HEK293T (cell line): Measurements from ENCODE around the gene ADAM23.
A peak's percentile ranks its signal among the peaks of the same experiment; 100 is the strongest.
"Not testable (repeated sequence)": the region's sequence is repeated elsewhere in the genome, so short reads cannot be mapped to it uniquely, and the experiment has no call there.

Experiments
- CTCF ChIA-PET: fragments of 350-600 bp; formaldehyde crosslinking; extraction: SDS; loops from one replicate; lab custom pipeline; 2021; ENCODE audit warnings: antibody characterized with exemption, inconsistent platforms; lab: Yijun Ruan, JAX
- POLR2A ChIA-PET: fragments of 350-600 bp; formaldehyde crosslinking; extraction: SDS; loops from one replicate; lab custom pipeline; 2020; ENCODE audit warnings: antibody characterized with exemption, inconsistent platforms; lab: Yijun Ruan, JAX
- DNase-seq: peaks from one replicate; pipeline ENCODE4 v3.0.0; 2012; ENCODE audit warnings: mixed read lengths; ENCODE audit errors: extremely low spot score
- ARNT ChIP-seq: fragments of 450-650 bp; IDR thresholded peaks from 2 replicates; pipeline ENCODE4 v1.6.1; 2017; ENCODE audit warnings: mild to moderate bottlenecking
- BHLHE40 ChIP-seq: fragments of 450-650 bp; IDR thresholded peaks from 2 replicates; pipeline ENCODE4 v1.6.1; 2016; ENCODE audit warnings: mild to moderate bottlenecking, moderate library complexity, borderline replicate concordance
- CTBP1 ChIP-seq: fragments of 450-650 bp; IDR thresholded peaks from 2 replicates; pipeline ENCODE4 v1.6.1; 2016; ENCODE audit warnings: borderline replicate concordance
- ELF4 ChIP-seq: fragments of 450-650 bp; IDR thresholded peaks from 2 replicates; pipeline ENCODE4 v1.6.1; 2017; ENCODE audit warnings: antibody characterized with exemption
- FOXA1 ChIP-seq: fragments of 450-650 bp; IDR thresholded peaks from 2 replicates; pipeline ENCODE4 v1.6.1; 2016; ENCODE audit warnings: mild to moderate bottlenecking
- FOXK2 ChIP-seq: fragments of 450-650 bp; IDR thresholded peaks from 2 replicates; pipeline ENCODE4 v1.6.1; 2016; ENCODE audit warnings: mild to moderate bottlenecking
- FOXM1 ChIP-seq: fragments of 450-650 bp; IDR thresholded peaks from 2 replicates; pipeline ENCODE4 v1.6.1; 2017; ENCODE audit warnings: mild to moderate bottlenecking, borderline replicate concordance
- HDGF ChIP-seq: fragments of 450-650 bp; IDR thresholded peaks from 2 replicates; pipeline ENCODE4 v1.6.1; 2017; ENCODE audit warnings: antibody characterized with exemption, borderline replicate concordance
- L3MBTL2 ChIP-seq: fragments of 450-650 bp; conservative IDR thresholded peaks from 2 replicates; pipeline ENCODE4 v1.6.1; 2016; ENCODE audit warnings: mild to moderate bottlenecking
- LEF1 ChIP-seq: fragments of 450-650 bp; IDR thresholded peaks from 2 replicates; pipeline ENCODE4 v1.6.1; 2017; ENCODE audit warnings: mild to moderate bottlenecking, borderline replicate concordance
- NFRKB ChIP-seq: fragments of 450-650 bp; IDR thresholded peaks from 2 replicates; pipeline ENCODE4 v1.6.1; 2016; ENCODE audit warnings: mild to moderate bottlenecking, moderate library complexity
- PKNOX1 ChIP-seq: fragments of 450-650 bp; IDR thresholded peaks from 2 replicates; pipeline ENCODE4 v1.6.1; 2016
- SP1 ChIP-seq: fragments of 450-650 bp; IDR thresholded peaks from 2 replicates; pipeline ENCODE4 v1.6.1; 2017
- SUZ12 ChIP-seq: fragments of 450-650 bp; IDR thresholded peaks from 2 replicates; pipeline ENCODE4 v1.6.1; 2016; ENCODE audit warnings: mild to moderate bottlenecking
- TARDBP ChIP-seq: fragments of 450-650 bp; IDR thresholded peaks from 2 replicates; pipeline ENCODE4 v1.6.1; 2016
- ZNF384 ChIP-seq: fragments of 450-650 bp; IDR thresholded peaks from 2 replicates; pipeline ENCODE4 v1.6.1; 2016

ADAM23 gene

DNA sequence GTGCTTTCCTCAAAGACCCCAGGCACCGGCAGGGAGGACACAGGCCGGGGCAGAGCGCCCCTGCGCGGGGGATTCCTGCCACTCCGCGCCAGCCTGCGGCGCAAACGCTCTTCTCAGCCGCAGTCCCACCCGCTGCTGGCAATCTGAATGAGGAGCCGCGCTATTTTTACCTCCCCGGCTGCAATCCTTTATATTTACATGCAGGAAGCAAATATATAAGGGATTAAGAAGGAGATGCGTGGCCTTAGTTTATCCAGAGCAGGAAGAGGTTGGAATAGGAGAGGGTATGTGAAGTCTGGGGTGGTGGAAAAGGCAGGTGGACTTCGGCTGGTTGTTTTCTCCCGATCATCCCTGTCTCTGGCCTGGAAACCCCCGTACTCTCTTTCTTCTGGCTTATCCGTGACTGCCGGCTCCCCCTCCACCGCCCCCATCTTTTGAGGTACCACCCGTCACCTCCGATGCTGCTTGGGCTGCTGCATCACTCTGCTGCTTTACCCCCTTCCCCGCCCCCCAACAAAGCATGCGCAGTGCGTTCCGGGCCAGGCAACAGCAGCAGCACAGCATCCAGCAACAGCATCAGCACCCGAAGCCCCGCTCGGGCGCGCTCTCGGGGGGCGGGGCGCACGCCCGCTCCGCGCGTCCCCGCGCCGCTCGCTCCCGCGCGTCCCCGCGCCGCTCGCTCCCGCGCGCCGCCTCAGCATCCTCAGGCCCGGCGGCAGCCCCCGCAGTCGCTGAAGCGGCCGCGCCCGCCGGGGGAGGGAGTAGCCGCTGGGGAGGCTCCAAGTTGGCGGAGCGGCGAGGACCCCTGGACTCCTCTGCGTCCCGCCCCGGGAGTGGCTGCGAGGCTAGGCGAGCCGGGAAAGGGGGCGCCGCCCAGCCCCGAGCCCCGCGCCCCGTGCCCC is at the start of gene ADAM23:
Gene ADAM23 (plus strand): TSS at position 700 of the 902 bp plus-strand sequence. CDS start 335 bp downstream, outside the sequence.
- ChIA-PET POLR2A (no interaction called here), CTCF (no interaction called here)
- peak; percentile 90 for DNase-seq
- TF ChIP-seq LEF1 (no peak), ELF4 (no peak), L3MBTL2 (no peak), PKNOX1 (no peak), FOXM1 (no peak), FOXK2 (no peak), NFRKB (no peak), TARDBP (no peak), BHLHE40 (no peak), CTBP1 (no peak; the same call in 1 of the 2 replicates), HDGF (no peak), ARNT (no peak), SUZ12 (no peak), ZNF384 (no peak), FOXA1 (no peak), SP1 (no peak)

- DNase-seq: no peak
- POLR2A ChIA-PET: no interaction called here
- no peak for TF ChIP-seq ZNF384
- no peak for TF ChIP-seq CTBP1
- TF ChIP-seq FOXK2: no peak
- TF ChIP-seq LEF1: no peak
- no peak for TF ChIP-seq SUZ12
- no peak for TF ChIP-seq PKNOX1
- TF ChIP-seq FOXA1: no peak
- no peak for TF ChIP-seq ELF4
- TF ChIP-seq NFRKB: no peak
- TF ChIP-seq BHLHE40: no peak
- CTCF ChIA-PET: interaction anchor here (1.1 kb wide), 1 partner anchor 28 kb away, joined by 4 read pairs; no protein-coding TSS in a partner anchor
Measured at GRCh38 chr2:206396211-206396610, 47.1 kb upstream of the ADAM23 start.

- DNase-seq, CTCF ChIA-PET, POLR2A ChIA-PET: not testable (repeated sequence)
- peak; percentile 16; the same call in 1 of the 2 replicates for TF ChIP-seq ZNF384
Measured at GRCh38 chr2:206402956-206403569, 40.3 kb upstream of the ADAM23 start.

DNA sequence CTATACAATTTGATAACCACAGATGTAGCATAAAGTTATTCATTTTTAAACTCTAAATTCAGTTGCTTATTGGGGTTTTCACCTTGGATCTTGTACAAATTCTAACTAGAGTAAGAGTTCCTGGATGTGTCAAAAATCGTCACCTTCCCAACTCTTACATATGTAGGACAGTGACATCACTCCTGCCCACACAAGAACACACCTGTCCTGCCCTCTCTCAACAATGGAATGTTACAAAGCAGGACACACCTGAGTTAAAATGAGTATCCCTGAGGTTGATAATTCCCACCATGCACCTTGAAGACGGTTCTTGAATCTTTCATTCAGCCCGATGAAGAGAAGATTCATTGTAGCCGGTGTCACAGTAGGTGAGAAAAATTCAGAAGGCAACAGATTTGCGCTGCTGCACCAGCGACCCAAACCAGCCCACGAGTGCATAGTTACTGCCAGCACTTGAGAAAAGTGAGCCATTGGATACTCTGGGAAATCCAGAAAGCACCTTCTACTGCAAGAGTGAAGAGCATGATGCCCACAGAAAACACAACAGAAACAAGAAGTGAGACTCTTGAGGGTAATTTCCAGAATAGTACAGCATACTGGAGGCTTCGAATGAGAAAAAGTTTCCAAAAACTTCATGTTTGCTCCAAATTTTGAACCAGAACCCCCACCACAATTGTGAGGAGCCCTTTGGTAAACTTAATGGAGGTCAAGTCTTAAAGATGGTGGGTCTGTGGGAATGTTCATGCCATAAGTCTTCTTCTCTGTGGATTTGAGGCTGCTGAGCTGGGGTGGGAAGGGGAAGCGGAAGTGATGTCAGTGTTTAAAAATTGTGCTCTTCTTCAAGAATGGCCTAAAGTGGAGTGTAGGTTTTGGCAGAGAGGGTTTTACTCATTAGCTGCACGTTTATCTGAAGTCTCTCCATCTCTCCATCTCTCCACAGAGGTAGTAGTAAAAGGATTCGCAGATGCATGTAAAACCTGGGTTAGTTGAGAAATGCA is 34.7 kb upstream of the ADAM23 start:
- ChIA-PET POLR2A (no interaction called here), CTCF (no interaction called here)
- no peak for DNase-seq
- no peak for TF ChIP-seq SUZ12

DNA sequence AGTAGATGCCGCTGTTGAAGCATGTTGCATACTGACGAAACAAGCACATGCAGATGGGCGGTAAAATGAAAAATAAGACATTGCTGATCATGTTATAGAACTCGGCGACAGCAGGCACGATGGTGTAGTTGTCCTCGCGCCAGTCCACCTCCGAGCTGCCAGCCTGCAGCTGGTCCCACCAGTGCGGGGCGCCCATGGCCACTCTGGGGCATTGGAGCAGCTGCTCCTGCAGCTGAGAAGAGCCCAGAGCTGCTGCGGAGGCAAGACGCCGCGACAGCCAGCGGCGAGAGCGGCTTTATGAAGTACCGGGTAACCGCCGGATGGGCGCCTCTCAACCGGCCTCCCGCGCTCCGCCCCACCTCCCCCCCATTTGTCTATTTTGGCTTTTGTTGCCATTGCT is 32.6 kb upstream of the ADAM23 start:
- DNase-seq: no peak
- POLR2A ChIA-PET: no interaction called here
- no peak for TF ChIP-seq ARNT
- no peak for TF ChIP-seq PKNOX1
- no peak for TF ChIP-seq HDGF
- TF ChIP-seq ZNF384: no peak
- TF ChIP-seq SP1: no peak
- no peak for TF ChIP-seq BHLHE40
- no peak for TF ChIP-seq CTBP1
- no peak for TF ChIP-seq ELF4
- no peak for TF ChIP-seq FOXA1
- CTCF ChIA-PET: interaction anchor here (0.6 kb wide), 1 partner anchor 113 kb away, joined by 4 read pairs; no protein-coding TSS in a partner anchor
